ENCODE measurements around the gene SKA3.

SKA3 gene

GRCh38 chr13:21130116-21130515 lies 46.2 kb downstream of the SKA3 start:
- H3K9me3 ChIP-seq (ENCODE audit: insufficient read depth, low read depth, low read length), result no peaks in the 10 kb centered on the region
- H3K4me3 ChIP-seq (ENCODE audit: low read length), result no peak overlapping the region
- H3K9ac ChIP-seq (ENCODE audit: low read depth, low read length), result no peak overlapping the region
- no peaks in the 10 kb centered on the region for H3K4me1 ChIP-seq (ENCODE audit: insufficient read depth, low read length)
- no peaks in the 10 kb centered on the region for H3K27me3 ChIP-seq (ENCODE audit: insufficient read depth, low read length)
- no peak overlapping the region for H3K27ac ChIP-seq (ENCODE audit: low read length)
- H3K36me3 ChIP-seq (ENCODE audit: insufficient read depth, low read depth, low read length), result no peaks in the 10 kb centered on the region

- H3K4me3 ChIP-seq (ENCODE audit: low read length), result no peak overlapping the region
- H3K36me3 ChIP-seq (ENCODE audit: insufficient read depth, low read depth, low read length), result no peaks in the 10 kb centered on the region
- H3K9me3 ChIP-seq (ENCODE audit: insufficient read depth, low read depth, low read length), result no peaks in the 10 kb centered on the region
- peaks cover 13% of the 10 kb centered on the region for H3K4me1 ChIP-seq (ENCODE audit: insufficient read depth, low read length)
- no peaks in the 10 kb centered on the region for H3K27me3 ChIP-seq (ENCODE audit: insufficient read depth, low read length)
- peak overlapping the region; percentile 87 for H3K27ac ChIP-seq (ENCODE audit: low read length)
- peak overlapping the region; percentile 61; the same call in 1 of the 2 replicates for H3K9ac ChIP-seq (ENCODE audit: low read depth, low read length)
These were observed 51.5 kb downstream of the SKA3 start for GRCh38 chr13:21124852-21125251.

GRCh38 chr13:21123956-21124355 lies 52.4 kb downstream of the SKA3 start:
- peak overlapping the region; percentile 79; the same call in 1 of the 2 replicates for H3K9ac ChIP-seq (ENCODE audit: low read depth, low read length)
- H3K27ac ChIP-seq (ENCODE audit: low read length), result peak overlapping the region; percentile 96
- peaks cover 13% of the 10 kb centered on the region for H3K4me1 ChIP-seq (ENCODE audit: insufficient read depth, low read length)
- H3K36me3 ChIP-seq (ENCODE audit: insufficient read depth, low read depth, low read length), result no peaks in the 10 kb centered on the region
- peak overlapping the region; percentile 38; the same call in 1 of the 2 replicates for H3K4me3 ChIP-seq (ENCODE audit: low read length)
- no peaks in the 10 kb centered on the region for H3K9me3 ChIP-seq (ENCODE audit: insufficient read depth, low read depth, low read length)
- H3K27me3 ChIP-seq (ENCODE audit: insufficient read depth, low read length), result no peaks in the 10 kb centered on the region

GRCh38 chr13:21121616-21122015 lies 54.7 kb downstream of the SKA3 start:
- Histone ChIP-seq H3K9ac (ENCODE audit: low read depth, low read length) (no peak overlapping the region), H3K36me3 (ENCODE audit: insufficient read depth, low read depth, low read length) (no peaks in the 10 kb centered on the region), H3K9me3 (ENCODE audit: insufficient read depth, low read depth, low read length) (no peaks in the 10 kb centered on the region; the same call in 1 of the 2 replicates), H3K27me3 (ENCODE audit: insufficient read depth, low read length) (no peaks in the 10 kb centered on the region), H3K4me3 (ENCODE audit: low read length) (no peak overlapping the region), H3K4me1 (ENCODE audit: insufficient read depth, low read length) (peaks cover 13% of the 10 kb centered on the region), H3K27ac (ENCODE audit: low read length) (no peak overlapping the region)

GRCh38 chr13:21120191-21120590 lies 56.2 kb downstream of the SKA3 start:
- Histone ChIP-seq H3K36me3 (ENCODE audit: insufficient read depth, low read depth, low read length) (no peaks in the 10 kb centered on the region), H3K9me3 (ENCODE audit: insufficient read depth, low read depth, low read length) (no peaks in the 10 kb centered on the region; the same call in 1 of the 2 replicates), H3K27ac (ENCODE audit: low read length) (no peak overlapping the region), H3K4me1 (ENCODE audit: insufficient read depth, low read length) (peaks cover 13% of the 10 kb centered on the region), H3K4me3 (ENCODE audit: low read length) (no peak overlapping the region), H3K9ac (ENCODE audit: low read depth, low read length) (no peak overlapping the region), H3K27me3 (ENCODE audit: insufficient read depth, low read length) (no peaks in the 10 kb centered on the region)

DNA sequence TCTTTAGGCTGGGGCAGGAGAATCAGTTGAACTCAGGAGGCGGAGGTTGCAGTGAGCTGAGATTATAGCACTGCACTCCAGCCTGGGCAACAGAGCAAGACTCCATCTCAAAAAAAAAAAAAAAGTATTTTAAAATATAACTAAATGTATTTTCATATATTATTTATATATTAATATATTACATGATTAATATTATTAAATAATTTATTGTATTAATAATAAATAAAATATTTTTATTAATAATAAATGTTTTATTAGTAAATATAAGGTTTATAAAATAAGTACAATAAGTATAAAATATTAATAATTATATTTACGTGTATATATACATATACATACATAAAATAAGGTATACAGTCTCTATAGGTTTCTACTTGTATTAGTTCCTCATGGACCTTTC lies 56.8 kb downstream of the SKA3 start:
- peaks cover 10% of the 10 kb centered on the region for H3K4me1 ChIP-seq (ENCODE audit: insufficient read depth, low read length)
- no peaks in the 10 kb centered on the region for H3K27me3 ChIP-seq (ENCODE audit: insufficient read depth, low read length)
- no peak overlapping the region for H3K27ac ChIP-seq (ENCODE audit: low read length)
- no peaks in the 10 kb centered on the region; the same call in 1 of the 2 replicates for H3K9me3 ChIP-seq (ENCODE audit: insufficient read depth, low read depth, low read length)
- H3K9ac ChIP-seq (ENCODE audit: low read depth, low read length), result no peak overlapping the region
- no peak overlapping the region for H3K4me3 ChIP-seq (ENCODE audit: low read length)
- H3K36me3 ChIP-seq (ENCODE audit: insufficient read depth, low read depth, low read length), result no peaks in the 10 kb centered on the region

GRCh38 chr13:21118180-21118579 lies 58.2 kb downstream of the SKA3 start:
- H3K27ac ChIP-seq (ENCODE audit: low read length), result no peak overlapping the region
- H3K4me1 ChIP-seq (ENCODE audit: insufficient read depth, low read length), result peaks cover 4% of the 10 kb centered on the region; the same call in 1 of the 2 replicates
- H3K9me3 ChIP-seq (ENCODE audit: insufficient read depth, low read depth, low read length), result no peaks in the 10 kb centered on the region; the same call in 1 of the 2 replicates
- no peaks in the 10 kb centered on the region for H3K36me3 ChIP-seq (ENCODE audit: insufficient read depth, low read depth, low read length)
- H3K27me3 ChIP-seq (ENCODE audit: insufficient read depth, low read length), result no peaks in the 10 kb centered on the region
- H3K9ac ChIP-seq (ENCODE audit: low read depth, low read length), result no peak overlapping the region
- H3K4me3 ChIP-seq (ENCODE audit: low read length), result no peak overlapping the region

- H3K4me3 ChIP-seq (ENCODE audit: low read length), result no peak overlapping the region
- no peaks in the 10 kb centered on the region; the same call in 1 of the 2 replicates for H3K9me3 ChIP-seq (ENCODE audit: insufficient read depth, low read depth, low read length)
- no peaks in the 10 kb centered on the region for H3K36me3 ChIP-seq (ENCODE audit: insufficient read depth, low read depth, low read length)
- no peak overlapping the region for H3K27ac ChIP-seq (ENCODE audit: low read length)
- H3K4me1 ChIP-seq (ENCODE audit: insufficient read depth, low read length), result peaks cover 2% of the 10 kb centered on the region; the same call in 1 of the 2 replicates
- no peaks in the 10 kb centered on the region for H3K27me3 ChIP-seq (ENCODE audit: insufficient read depth, low read length)
- no peak overlapping the region for H3K9ac ChIP-seq (ENCODE audit: low read depth, low read length)
These were observed 59.1 kb downstream of the SKA3 start for GRCh38 chr13:21117104-21117809.

DNA sequence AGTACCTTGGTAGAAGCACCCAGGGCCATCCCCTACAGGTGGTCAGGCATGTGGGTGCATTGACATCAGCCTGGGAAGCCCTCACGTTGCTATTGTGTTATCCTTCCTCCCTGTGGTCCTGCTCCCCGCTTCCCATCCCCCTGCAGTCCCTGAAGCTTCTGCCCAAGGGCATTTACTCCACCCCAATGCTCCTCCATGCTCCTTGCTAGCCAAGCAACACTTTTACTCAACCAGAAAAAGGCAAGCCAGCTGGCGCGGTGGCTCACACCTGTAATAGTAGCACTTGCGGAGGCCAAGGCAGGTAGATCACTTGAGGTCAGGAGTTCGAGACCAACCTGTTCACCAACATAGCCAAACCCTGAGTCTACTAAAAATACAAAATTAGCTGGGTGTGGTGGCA lies 60.2 kb downstream of the SKA3 start:
- Histone ChIP-seq H3K4me1 (ENCODE audit: insufficient read depth, low read length) (no peaks in the 10 kb centered on the region; the same call in 1 of the 2 replicates), H3K27ac (ENCODE audit: low read length) (no peak overlapping the region), H3K4me3 (ENCODE audit: low read length) (no peak overlapping the region), H3K9me3 (ENCODE audit: insufficient read depth, low read depth, low read length) (no peaks in the 10 kb centered on the region; the same call in 1 of the 2 replicates), H3K36me3 (ENCODE audit: insufficient read depth, low read depth, low read length) (no peaks in the 10 kb centered on the region), H3K27me3 (ENCODE audit: insufficient read depth, low read length) (no peaks in the 10 kb centered on the region), H3K9ac (ENCODE audit: low read depth, low read length) (no peak overlapping the region)

DNA sequence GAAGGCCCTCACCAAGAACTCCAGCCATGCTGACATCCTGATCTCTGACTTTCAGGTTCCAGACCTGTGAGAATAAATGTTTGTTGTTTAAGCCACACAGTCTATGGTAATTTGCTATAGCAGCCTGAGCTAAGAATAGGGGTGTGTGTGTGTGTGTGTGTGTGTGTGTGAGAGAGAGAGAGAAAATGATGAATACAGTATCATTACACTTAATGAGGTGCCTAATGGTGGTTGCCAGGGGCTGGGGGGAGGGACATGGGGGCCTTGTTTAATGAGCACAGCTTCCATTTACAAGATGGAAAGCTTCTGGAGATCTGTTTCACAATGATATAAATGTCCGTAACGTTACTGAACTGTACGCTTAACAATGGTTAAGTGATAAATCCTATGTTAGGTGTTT lies 61.1 kb downstream of the SKA3 start:
- Histone ChIP-seq H3K9me3 (ENCODE audit: insufficient read depth, low read depth, low read length) (no peaks in the 10 kb centered on the region; the same call in 1 of the 2 replicates), H3K27me3 (ENCODE audit: insufficient read depth, low read length) (no peaks in the 10 kb centered on the region), H3K4me3 (ENCODE audit: low read length) (no peak overlapping the region), H3K36me3 (ENCODE audit: insufficient read depth, low read depth, low read length) (no peaks in the 10 kb centered on the region), H3K9ac (ENCODE audit: low read depth, low read length) (no peak overlapping the region), H3K27ac (ENCODE audit: low read length) (no peak overlapping the region), H3K4me1 (ENCODE audit: insufficient read depth, low read length) (no peaks in the 10 kb centered on the region; the same call in 1 of the 2 replicates)

GRCh38 chr13:21111546-21111945 lies 64.8 kb downstream of the SKA3 start:
- H3K27ac ChIP-seq (ENCODE audit: low read length), result no peak overlapping the region
- H3K36me3 ChIP-seq (ENCODE audit: insufficient read depth, low read depth, low read length), result no peaks in the 10 kb centered on the region
- H3K4me3 ChIP-seq (ENCODE audit: low read length), result no peak overlapping the region
- H3K9ac ChIP-seq (ENCODE audit: low read depth, low read length), result no peak overlapping the region
- no peaks in the 10 kb centered on the region; the same call in 1 of the 2 replicates for H3K4me1 ChIP-seq (ENCODE audit: insufficient read depth, low read length)
- H3K27me3 ChIP-seq (ENCODE audit: insufficient read depth, low read length), result no peaks in the 10 kb centered on the region
- no peaks in the 10 kb centered on the region for H3K9me3 ChIP-seq (ENCODE audit: insufficient read depth, low read depth, low read length)

GRCh38 chr13:21109168-21109567 lies 67.2 kb downstream of the SKA3 start:
- H3K27ac ChIP-seq (ENCODE audit: low read length), result no peak overlapping the region

More at GRCh38 chr13:21109168-21109567, 67.2 kb downstream of the SKA3 start:
- Histone ChIP-seq H3K4me1 (ENCODE audit: insufficient read depth, low read length) (no peaks in the 10 kb centered on the region), H3K4me3 (ENCODE audit: low read length) (no peak overlapping the region), H3K36me3 (ENCODE audit: insufficient read depth, low read depth, low read length) (no peaks in the 10 kb centered on the region), H3K9ac (ENCODE audit: low read depth, low read length) (no peak overlapping the region), H3K27me3 (ENCODE audit: insufficient read depth, low read length) (no peaks in the 10 kb centered on the region), H3K9me3 (ENCODE audit: insufficient read depth, low read depth, low read length) (no peaks in the 10 kb centered on the region)

Measured in iPS-20b (cell line).